Umbilical cord (tissue), 2 donors: ENCODE measurements around the gene POLD4. TPM values are rescaled to one million over a fixed set of nuclear protein-coding genes. Genes with fewer than 3 reads are reported as not detected.
"Not testable (repeated sequence)": the region's sequence is repeated elsewhere in the genome, so short reads cannot be mapped to it uniquely, and the experiment has no call there.

Experiments
- DNase-seq: peaks from one replicate; pipeline ENCODE4 v3.0.0-alpha.2; 2015; ENCODE audit warnings: low spot score
- total RNA-seq: library from RNA; depleted of rRNA; stranded (reverse); fragments of >200 nt; gene quantifications from one replicate; pipeline ENCODE4 v1.2.3, GENCODE V29; 2014; ENCODE audit warnings: low replicate concordance; ENCODE audit not compliant: insufficient read depth

Gene POLD4
- total RNA-seq, 1 donor from 2014 or later, result 52.7 TPM

- peak; percentile 94 for DNase-seq
Observed at GRCh38 chr11:67354075-67355022, 1.0 kb upstream of the POLD4 start.

GRCh38 chr11:67352546-67353316 lies 615 bp downstream of the POLD4 start:
- DNase-seq, result no peak

GRCh38 chr11:67351275-67352005 lies 1.9 kb downstream of the POLD4 start:
- peak; percentile 81 for DNase-seq

- no peak for DNase-seq
Observed at GRCh38 chr11:67349928-67350465, 3.3 kb downstream of the POLD4 start.

GRCh38 chr11:67349457-67349856 lies 3.9 kb downstream of the POLD4 start:
- no peak for DNase-seq

- no peak for DNase-seq
Observed at GRCh38 chr11:67349036-67349435, 4.3 kb downstream of the POLD4 start.

GRCh38 chr11:67347964-67348749 lies 5.2 kb downstream of the POLD4 start:
- DNase-seq, result no peak

GRCh38 chr11:67345920-67346819 lies 7.2 kb downstream of the POLD4 start:
- DNase-seq, result peak; percentile 52

- no peak for DNase-seq
Observed at GRCh38 chr11:67345247-67345919, 8.0 kb downstream of the POLD4 start.

GRCh38 chr11:67344264-67344663 lies 9.1 kb downstream of the POLD4 start:
- no peak for DNase-seq

GRCh38 chr11:67337257-67337656 lies 16.1 kb downstream of the POLD4 start:
- no peak for DNase-seq

GRCh38 chr11:67332081-67332691 lies 21.2 kb downstream of the POLD4 start:
- DNase-seq, result no peak

- DNase-seq, result no peak
Observed at GRCh38 chr11:67323526-67323925, 29.8 kb downstream of the POLD4 start.

GRCh38 chr11:67322049-67322448 lies 31.3 kb downstream of the POLD4 start:
- DNase-seq, result no peak

GRCh38 chr11:67321313-67321871 lies 32.0 kb downstream of the POLD4 start:
- DNase-seq, result no peak

- DNase-seq, result no peak
Observed at GRCh38 chr11:67320691-67321090, 32.7 kb downstream of the POLD4 start.

GRCh38 chr11:67320011-67320410 lies 33.3 kb downstream of the POLD4 start:
- no peak for DNase-seq

GRCh38 chr11:67318876-67319275 lies 34.5 kb downstream of the POLD4 start:
- DNase-seq, result not testable (repeated sequence)
